Measurements from ENCODE around the gene FBXO3. TPM values are rescaled to one million over a fixed set of nuclear protein-coding genes. Genes with fewer than 3 reads are reported as not detected.

The FBXO3 gene
- total and polyA plus RNA-seq, 2 of the 13 experiments (the other 11 are each of a cell fraction or from before 2014, with no cell fraction given): 20.4 to 27.6 TPM

DNA sequence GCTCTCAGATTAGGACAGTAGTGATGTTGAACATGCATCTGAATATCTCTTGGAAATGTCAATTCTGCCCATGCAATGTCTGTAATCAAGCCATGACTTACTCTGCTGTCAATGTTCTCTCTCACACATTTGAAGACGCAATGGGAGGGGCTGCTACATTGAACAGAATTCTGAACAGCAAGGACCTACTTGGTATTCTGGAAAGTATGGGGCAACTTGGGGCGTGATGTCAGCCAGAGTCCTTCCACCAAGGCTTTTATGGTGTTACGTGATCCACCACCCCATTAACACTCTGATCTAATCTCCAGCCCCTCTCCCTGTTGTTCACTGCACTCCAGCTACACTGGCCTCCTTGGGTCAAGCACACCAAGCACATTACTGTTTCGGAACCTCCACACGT is 31.0 kb downstream of the FBXO3 start:
- no peak for ATAC-seq
- peaks cover 0 to 3% of the 10 kb centered on the region in 2 experiments; a peak in 1 of 5 replicates for H3K36me3 ChIP-seq (replicated peaks in 1 of 2; ENCODE audit: control insufficient read depth in 1 of 2, insufficient read depth in 2 of 2, low read length in 2 of 2)
- H3K9me3 ChIP-seq (ENCODE audit: low read length): no peaks in the 10 kb centered on the region
- no peak overlapping the region for H3K27ac ChIP-seq (ENCODE audit: extremely low read length, insufficient read depth, low read length)
- no TSS peak for BruUV-seq (replicated peaks)
- H3K79me2 ChIP-seq (ENCODE audit: insufficient read depth, low read length): no peaks in the 10 kb centered on the region
- no peak overlapping the region for H2AFZ ChIP-seq (ENCODE audit: low read length)
- H3K9ac ChIP-seq (ENCODE audit: insufficient read depth, low read depth, low read length): no peak overlapping the region
- no peaks in the 10 kb centered on the region for H4K20me1 ChIP-seq (ENCODE audit: insufficient read depth, low read length)
- no peak overlapping the region for H3K4me3 ChIP-seq (replicated peaks in 1 of 3; ENCODE audit: insufficient read depth in 1 of 3, low read depth in 2 of 3, low read length in 3 of 3)
- intact Hi-C loops (cut with micrococcal nuclease; ENCODE audit: unreplicated experiment): loop anchor here (1.0 kb wide), 1 partner anchor 382 kb away; no protein-coding TSS in a partner anchor
- 96% methylated on average over 4 of the region's 5 CpGs for WGBS (ENCODE audit: low lambda C conversion rate)
- H3K4me2 ChIP-seq (ENCODE audit: low read depth, low read length): no peak overlapping the region
- TF ChIP-seq ZNF563 (CRISPR knock-in tag; IDR thresholded peaks at IDR 0.05): no peak
- TF ChIP-seq TEAD3 (CRISPR knock-in tag; optimal IDR thresholded peaks at IDR 0.05; ENCODE audit: borderline replicate concordance): no peak
- TF ChIP-seq MTA3 (CRISPR knock-in tag; IDR thresholded peaks at IDR 0.05): no peak
- TF ChIP-seq ZNF34 (CRISPR knock-in tag; IDR thresholded peaks at IDR 0.05; ENCODE audit: borderline replicate concordance): no peak
- TF ChIP-seq NCOR1 (IDR thresholded peaks at IDR 0.05; ENCODE audit: borderline replicate concordance, low read length): no peak
- TF ChIP-seq ZFP62 (CRISPR knock-in tag; IDR thresholded peaks at IDR 0.05): no peak
- no peak for TF ChIP-seq ZBTB1 (CRISPR knock-in tag; IDR thresholded peaks at IDR 0.05; ENCODE audit: borderline replicate concordance)
- no peak for TF ChIP-seq NFKB2 (CRISPR knock-in tag; IDR thresholded peaks at IDR 0.05; ENCODE audit: borderline replicate concordance)
- TF ChIP-seq, protein P1, sequence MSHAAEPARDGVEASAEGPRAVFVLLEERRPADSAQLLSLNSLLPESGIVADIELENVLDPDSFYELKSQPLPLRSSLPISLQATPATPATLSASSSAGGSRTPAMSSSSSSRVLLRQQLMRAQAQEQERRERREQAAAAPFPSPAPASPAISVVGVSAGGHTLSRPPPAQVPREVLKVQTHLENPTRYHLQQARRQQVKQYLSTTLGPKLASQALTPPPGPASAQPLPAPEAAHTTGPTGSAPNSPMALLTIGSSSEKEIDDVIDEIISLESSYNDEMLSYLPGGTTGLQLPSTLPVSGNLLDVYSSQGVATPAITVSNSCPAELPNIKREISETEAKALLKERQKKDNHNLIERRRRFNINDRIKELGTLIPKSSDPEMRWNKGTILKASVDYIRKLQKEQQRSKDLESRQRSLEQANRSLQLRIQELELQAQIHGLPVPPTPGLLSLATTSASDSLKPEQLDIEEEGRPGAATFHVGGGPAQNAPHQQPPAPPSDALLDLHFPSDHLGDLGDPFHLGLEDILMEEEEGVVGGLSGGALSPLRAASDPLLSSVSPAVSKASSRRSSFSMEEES (CRISPR knock-in tag; IDR thresholded peaks at IDR 0.05): no peak
- no peak for TF ChIP-seq ZNF670 (CRISPR knock-in tag; IDR thresholded peaks at IDR 0.05; ENCODE audit: borderline replicate concordance)
- TF ChIP-seq SAFB2 (CRISPR knock-in tag; IDR thresholded peaks at IDR 0.05; ENCODE audit: borderline replicate concordance, low read depth): no peak
- TF ChIP-seq, protein P2, sequence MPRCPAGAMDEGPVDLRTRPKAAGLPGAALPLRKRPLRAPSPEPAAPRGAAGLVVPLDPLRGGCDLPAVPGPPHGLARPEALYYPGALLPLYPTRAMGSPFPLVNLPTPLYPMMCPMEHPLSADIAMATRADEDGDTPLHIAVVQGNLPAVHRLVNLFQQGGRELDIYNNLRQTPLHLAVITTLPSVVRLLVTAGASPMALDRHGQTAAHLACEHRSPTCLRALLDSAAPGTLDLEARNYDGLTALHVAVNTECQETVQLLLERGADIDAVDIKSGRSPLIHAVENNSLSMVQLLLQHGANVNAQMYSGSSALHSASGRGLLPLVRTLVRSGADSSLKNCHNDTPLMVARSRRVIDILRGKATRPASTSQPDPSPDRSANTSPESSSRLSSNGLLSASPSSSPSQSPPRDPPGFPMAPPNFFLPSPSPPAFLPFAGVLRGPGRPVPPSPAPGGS (CRISPR knock-in tag; IDR thresholded peaks at IDR 0.05): no peak
- TF ChIP-seq HNRNPL (IDR thresholded peaks at IDR 0.05; ENCODE audit: low read depth, low read length): no peak
- TF ChIP-seq ZNF567 (CRISPR knock-in tag; IDR thresholded peaks at IDR 0.05; ENCODE audit: borderline replicate concordance): no peak
- TF ChIP-seq, protein P3, sequence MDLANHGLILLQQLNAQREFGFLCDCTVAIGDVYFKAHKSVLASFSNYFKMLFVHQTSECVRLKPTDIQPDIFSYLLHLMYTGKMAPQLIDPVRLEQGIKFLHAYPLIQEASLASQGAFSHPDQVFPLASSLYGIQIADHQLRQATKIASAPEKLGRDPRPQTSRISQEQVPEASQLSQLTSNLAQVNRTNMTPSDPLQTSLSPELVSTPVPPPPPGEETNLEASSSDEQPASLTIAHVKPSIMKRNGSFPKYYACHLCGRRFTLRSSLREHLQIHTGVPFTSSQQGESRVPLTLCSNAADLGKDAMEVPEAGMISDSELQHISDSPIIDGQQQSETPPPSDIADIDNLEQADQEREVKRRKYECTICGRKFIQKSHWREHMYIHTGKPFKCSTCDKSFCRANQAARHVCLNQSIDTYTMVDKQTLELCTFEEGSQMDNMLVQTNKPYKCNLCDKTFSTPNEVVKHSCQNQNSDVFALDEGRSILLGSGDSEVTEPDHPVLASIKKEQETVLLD (CRISPR knock-in tag; IDR thresholded peaks at IDR 0.05; ENCODE audit: low read depth): no peak
- TF ChIP-seq ZZZ3 (CRISPR knock-in tag; IDR thresholded peaks at IDR 0.05; ENCODE audit: borderline replicate concordance): no peak
- no peak for TF ChIP-seq KLF12 (CRISPR knock-in tag; IDR thresholded peaks at IDR 0.05; ENCODE audit: borderline replicate concordance)
- in situ Hi-C loops (cut with HindIII; ENCODE audit: extremely low pct_ligation_motif_present, low pct_unique_long_range_greater_than_20kb): no loop called here
- CTCF ChIA-PET (ENCODE audit: low intra/inter-chr PET ratio, low total read pairs): interaction anchor here (1.4 kb wide), 1 partner anchor 381 kb away, joined by 5 read pairs; no protein-coding TSS in a partner anchor
- POLR2A ChIA-PET: no interaction called here
- no peak for DNase-seq (ENCODE audit: low spot score)
- H3K4me1 ChIP-seq (ENCODE audit: insufficient read depth, low read length): peaks cover 18% of the 10 kb centered on the region
- H3K27me3 ChIP-seq (ENCODE audit: control insufficient read depth in 1 of 2, insufficient read depth in 2 of 2, low read length in 2 of 2): no peaks in the 10 kb centered on the region
- no peak for FAIRE-seq

Data from HepG2 (cell line).